ENCODE results near the gene PPP4R2.
"Not testable (repeated sequence)": the region's sequence is repeated elsewhere in the genome, so short reads cannot be mapped to it uniquely, and the experiment has no call there.

The PPP4R2 gene

DNA sequence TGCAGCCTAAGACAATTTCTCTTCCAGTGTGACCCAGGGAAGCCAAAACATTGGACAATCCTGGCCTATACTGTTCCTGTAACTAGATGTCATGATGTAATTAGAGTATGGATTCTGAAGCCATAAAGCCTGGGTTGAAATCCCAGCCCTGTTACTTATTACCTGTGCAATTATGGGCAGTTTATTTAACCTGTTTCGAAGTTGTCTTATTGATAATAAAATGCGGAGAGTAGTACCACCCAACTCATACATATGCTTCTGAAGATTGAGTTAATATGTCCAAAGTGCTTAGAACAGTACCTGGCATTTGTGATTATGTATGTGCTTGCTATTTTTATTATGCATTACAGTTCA is 30.1 kb downstream of the PPP4R2 start:
- DNase-seq, result no peak

DNA sequence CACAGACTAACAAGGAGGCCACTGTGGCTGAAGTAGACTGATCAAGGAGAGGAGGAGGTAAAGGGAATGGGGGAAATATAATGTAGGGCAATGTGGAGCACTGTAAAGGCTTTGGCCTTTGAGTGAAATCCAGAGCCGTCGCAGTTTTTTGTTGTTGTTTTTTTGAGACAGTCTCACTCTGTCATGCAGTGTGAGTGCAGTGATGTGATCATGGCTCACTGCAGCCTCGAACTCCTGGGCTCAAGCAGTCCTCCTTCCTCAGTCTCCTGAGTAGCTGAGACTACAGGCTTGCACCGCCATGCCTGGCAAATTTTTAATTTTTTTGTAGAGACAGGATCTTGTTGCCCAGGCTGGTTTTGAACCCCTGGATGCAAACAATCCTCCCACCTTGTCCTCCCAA is 32.2 kb downstream of the PPP4R2 start:
- no peak for DNase-seq

DNA sequence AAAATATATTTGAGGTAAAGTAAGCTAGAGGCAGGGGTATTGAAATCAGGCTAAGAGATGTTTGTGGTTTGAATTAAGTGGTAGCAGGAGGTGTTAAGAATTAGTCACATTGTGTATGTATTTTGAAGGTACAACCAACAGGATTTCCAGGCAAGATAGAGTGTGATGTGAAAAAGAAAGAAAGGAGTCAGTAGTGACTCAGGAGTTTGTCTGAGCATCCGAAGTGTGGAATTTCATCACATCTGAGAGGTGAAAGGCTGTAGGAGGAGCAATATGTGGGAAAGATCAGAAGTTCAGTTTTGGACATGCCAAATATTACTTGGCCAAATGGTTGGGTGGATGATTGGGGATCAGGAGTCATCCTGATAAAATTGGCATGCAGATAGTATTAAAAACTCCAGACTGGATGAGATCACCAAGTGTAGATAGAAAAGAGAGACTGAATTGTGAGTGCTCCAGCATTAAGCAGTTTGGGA is 32.7 kb downstream of the PPP4R2 start:
- no peak for DNase-seq

DNA sequence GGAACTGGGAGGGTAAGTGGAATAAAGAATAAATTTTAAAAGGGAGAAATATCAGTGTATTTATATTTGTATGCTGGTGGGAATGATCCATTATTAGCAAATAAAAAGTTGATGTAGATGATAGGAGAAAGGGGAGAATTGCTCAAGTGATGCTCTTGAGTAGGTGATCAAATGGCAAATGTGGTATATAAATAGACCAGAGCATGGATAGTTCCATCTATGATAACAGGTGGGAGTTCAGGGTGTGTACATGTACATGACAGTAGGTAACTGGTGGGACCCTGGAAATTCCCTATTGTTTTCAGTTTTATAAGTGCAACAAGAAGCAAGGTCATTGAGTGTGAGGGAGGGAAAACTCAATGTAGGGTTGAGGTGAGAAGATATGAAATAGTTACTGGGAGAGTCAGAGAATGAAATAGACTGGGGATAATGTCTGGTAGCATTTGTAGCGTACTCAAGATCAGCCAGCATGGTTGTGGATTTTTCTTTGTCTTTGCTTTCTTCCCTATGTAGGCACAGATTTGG is 33.5 kb downstream of the PPP4R2 start:
- no peak for DNase-seq

DNA sequence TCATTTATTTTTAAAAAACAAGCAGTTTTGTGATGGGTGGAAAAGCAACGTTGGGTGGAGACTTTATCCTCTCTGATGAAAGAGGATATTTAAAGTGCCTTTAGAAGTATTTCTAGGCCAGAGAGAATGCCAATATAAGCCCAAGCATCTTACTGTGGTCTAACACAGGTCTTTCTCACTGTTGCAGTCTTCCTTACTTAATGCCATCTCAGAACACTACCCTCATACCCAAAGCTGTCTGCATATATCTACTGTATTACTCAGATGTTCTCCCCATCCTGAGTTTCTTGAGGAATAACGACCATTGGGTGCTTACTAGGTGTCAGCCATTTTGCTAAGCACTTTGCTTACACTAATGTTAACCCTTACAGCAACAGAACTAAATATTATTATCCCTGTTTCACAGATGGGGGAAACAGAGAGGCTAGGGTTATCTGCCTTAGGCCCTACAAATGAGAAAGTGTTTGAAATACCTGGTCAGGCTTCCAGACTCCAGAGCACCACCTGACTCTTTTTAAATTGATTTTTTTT is 35.0 kb downstream of the PPP4R2 start:
- no peak for DNase-seq

DNA sequence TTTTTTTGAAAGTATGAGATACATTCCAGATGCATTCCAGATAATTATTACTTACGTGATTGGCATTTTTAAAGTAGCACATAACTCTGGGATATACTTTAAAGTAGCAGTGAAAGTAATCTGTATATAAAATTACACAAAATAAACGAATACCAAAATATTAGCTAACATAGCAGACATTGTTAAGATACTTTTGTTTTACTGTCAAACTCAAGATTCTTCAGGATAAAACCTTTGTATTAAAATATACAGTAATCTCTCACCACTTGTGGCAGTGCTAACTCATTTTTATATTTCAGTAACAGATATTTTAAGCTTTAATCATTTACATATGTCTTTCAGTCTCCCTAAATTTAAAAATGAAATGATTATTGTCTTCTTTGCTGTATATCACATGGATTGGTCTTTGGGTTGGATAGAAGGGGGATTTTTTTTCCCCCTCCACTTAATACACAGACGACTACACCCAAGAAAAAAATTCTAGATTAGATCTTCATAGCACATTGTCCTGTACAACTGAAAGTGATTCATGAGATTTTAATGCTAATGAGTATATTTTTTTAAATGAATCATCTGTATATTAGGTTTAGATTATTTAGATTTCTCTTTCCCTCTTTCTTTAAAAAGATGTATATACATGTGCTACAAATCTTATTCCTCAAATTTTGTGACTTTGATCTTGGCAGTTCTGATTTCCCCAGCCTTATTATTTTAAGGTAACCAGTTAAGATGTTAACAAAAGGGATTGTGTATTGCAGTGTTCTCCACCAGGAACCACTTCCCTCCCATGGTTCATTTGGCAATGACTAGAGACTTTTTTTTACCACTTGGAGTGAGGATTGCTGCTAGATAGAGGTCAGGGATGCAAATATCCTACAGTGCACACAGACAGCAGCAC is 40.3 kb downstream of the PPP4R2 start:
- no peak for DNase-seq

DNA sequence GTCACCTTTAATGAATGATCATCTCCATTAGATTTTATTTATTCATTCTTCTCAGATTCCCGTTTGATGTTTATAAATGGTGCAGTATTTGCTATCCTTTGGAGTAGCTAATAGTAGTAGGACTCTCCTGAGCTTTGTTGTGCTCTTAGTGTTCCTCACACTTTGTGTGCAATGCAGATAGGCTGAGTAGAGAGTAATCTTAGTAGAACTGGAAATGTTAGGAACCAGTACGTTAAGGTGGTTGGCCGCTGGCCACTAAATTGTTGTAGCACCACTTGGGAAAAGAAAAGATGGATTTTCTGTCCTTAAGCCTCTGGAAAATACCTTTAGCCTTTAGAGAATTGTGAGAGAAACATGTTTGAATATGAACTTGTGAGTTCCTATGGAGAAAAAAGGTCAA is 44.9 kb downstream of the PPP4R2 start:
- DNase-seq, result no peak

DNA sequence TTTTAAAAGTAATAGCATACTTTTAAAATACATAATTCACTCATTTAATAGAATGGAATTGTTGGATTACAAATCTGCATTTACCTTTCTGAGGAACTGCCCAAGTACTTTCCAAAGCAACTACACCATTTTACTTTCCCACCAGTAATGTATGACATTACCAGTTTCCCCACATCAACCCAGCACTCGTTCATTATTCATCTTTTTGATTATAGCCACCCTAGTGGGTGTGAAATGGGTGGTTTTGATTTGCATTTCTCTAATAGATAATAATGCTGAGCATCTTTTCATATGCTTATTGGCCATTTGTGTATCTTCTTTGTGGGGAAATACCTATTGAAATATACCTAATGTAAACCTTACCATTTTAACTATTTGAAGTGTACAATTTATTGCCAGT is 46.8 kb downstream of the PPP4R2 start:
- DNase-seq, result no peak

DNA sequence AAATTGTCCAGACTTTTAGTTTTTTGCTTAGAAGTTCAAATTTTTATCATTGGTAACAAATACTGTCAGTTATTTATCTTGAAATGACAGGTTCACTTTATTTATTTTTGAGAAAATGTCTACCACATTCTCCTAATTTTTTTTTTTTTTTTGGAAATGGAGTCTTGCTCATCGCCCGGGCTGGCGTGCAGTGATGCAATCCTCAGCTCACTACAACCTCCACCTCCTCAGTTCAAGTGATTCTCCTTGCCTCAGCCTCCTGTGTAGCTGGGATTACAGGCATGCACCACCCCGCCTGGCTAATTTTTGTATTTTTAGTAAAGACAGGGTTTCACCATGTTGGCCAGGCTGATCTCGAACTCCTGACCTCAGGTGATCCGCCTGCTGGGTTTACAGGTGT is 48.8 kb downstream of the PPP4R2 start:
- no peak for DNase-seq

DNA sequence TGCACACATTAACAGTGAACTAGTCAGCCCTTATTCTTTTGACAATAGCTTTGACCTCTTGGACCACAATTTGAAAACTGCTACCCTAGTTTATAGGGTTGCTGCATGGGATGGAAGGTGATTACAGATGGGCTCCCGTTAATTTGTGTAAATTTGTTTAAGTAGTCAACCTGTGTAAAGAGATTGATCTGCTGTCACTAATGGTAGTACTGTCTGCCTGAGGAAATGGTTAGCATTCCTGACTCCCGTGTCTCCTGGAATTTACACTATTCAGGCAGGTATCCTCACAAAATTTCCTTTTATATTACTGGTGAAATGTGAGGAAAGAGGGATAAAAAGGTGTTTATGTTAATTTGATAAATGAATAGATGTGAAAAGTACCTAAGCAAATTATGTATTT is 49.6 kb downstream of the PPP4R2 start:
- DNase-seq, result no peak

DNA sequence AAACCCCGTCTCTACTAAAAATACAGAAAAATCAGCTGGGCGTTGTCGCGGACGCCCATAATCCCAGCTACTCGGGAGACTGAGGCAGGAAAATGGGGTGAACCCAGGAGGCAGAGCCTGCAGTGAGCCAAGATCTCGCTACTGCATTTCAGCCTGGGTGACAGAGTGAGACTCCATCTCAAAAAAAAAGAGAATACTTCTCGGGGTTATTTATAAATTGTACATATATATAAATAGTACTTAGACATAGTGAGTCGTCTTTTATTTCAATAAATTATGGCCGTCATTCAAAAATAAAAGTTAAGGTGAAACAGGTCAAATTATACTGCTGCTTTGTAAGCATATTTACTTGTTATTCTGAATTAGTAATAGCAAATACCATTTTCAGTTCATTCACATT is 52.7 kb downstream of the PPP4R2 start:
- DNase-seq, result no peak

DNA sequence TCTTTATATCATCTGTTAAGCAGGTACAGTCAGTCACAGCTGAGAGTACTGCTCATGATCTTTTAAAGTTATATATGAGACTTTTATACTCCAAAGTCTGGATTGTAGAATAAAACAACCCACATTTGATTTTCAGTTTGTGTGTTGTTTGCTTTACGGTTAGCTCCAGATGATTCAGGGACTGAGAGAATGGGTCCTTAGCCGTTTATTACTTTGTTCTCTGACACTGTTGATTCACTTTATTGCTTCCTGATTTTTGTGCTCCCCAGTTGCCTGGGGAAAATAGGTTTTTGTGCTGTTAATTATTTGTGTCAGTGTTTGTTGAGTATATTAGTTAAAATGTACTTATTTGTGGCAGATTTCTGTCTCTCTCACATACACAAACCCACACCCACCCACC is 56.2 kb downstream of the PPP4R2 start:
- DNase-seq, result no peak

DNA sequence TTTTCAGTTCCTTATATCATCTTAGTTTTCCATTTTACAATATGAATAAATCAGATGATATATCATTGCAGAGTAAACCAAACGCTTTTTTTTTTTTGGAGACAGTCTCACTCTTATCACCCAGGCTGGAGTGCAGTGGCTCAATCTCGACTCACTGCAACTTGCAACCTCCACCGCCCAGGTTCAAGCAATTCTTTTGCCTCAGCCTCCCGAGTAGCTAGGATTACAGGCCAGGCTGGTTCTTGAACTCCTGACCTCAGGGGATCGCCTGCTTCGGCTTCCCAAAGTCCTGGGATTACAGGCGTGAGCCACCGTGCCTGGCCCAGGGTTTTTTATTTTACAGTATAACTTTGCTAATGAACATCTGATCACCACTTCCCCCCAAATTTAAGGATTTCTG is 59.0 kb downstream of the PPP4R2 start:
- no peak for DNase-seq

DNA sequence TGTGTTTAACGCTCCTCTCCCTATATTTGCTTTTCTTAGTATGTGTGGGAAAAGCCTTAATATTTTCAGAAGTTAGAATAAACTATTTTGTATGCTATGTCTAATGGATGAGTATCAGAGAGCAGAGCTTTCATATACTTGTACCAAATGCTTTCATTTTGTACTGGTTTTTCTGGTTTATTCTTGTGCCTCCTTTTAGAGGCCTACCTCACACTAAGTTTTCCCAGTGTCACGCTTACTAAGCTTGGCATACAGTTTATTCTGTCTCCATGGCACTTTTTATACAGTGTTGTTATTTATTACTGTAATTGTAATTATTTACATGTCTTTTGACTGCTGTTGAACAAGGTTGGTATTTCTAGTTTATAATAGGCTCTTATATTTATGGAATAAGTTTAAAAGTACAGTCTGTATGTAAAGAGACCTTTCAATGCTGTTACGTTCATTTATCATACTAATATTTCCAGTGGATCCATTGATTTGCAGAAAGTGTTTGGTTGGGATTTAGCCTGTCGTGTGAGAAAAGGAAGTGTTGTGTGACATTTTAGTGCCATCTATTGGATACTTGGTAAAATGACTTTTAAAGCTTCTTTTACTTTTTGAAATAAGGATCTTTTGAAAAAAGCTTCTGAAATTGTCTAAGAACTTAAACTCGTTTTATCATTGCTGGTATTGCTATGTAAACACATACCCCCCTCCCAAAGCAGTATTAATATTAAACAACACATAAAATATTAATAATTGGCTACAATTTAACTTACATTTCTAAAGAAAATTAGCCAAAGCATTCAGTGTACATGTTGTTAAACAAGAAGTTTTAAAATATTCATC is 59.6 kb downstream of the PPP4R2 start:
- DNase-seq, result no peak

DNA sequence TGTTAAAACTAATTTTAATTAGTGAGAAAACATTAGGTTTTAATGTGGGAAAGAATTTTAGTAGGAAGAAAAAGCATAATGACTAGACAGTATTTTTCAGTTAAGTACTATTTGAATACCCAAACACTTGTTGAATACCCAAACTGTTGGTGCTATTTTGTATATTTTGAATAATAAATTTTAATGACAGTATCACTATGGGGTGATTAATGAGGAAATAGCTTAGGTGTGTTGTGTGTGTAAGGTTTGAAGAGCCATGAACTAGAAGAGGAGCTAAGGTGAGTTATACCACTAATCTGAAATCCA is 60.2 kb downstream of the PPP4R2 start:
- no peak for DNase-seq

DNA sequence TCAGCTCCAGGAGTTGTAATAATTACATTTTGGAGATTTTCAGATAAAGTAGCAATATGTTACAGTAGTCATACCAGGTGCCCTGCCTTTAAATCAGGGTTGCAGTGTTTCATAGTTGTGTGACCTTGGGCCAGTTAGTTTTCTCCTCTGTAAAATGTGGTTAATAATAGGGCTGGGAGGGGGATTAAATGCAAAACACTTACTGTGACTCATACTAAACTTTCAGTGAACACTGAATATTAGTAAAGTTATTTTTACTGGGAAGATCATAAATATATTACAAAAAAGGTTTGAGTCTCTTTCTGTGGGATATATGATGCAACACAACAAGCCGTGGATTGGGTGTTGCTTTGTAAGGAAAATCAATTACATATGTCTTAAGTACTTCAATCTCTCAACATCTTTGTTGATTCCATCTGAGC is 63.7 kb downstream of the PPP4R2 start:
- DNase-seq, result no peak

DNA sequence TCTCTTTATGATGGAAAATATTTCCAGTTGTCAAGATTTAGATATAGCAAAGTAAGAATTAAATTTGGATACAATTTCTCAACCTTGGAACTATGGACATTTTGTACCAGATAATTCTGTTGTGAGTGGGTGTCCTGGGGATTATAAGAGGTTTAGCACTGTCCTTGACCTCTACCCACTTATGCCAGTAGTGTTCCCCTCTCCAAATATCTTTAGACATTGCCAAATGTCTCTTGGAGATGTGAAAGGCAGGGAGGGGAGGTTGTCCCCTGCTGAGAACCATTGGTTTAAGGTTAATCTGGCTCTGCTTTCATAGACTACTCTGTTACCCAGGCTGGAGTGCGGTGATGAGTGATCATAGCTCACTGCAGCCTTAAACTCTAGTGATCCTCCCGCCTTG is 64.8 kb downstream of the PPP4R2 start, which contains the start of gene EBLN2:
EBLN2 (plus strand) TSS at position 244 of the 400 bp plus-strand sequence. CDS start 423 bp downstream, outside the sequence.
- no peak for DNase-seq

DNA sequence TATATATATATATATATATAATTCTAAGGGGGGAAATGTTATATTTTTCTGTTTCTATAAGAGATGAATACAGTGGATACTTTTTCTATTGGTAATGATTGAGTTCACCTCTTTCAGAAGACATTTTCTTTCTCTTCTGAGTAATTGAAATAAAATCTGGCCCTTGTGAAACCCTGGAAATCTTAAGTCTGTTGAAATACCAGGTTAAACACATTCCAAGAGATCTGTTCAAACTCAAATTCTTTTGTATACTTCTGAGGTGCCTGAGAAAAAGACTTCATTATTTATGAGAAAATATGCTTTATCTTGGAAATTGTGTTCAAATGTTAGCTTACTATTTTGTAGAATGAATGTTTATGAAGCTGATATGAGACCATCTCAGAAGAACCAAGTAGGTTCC is 69.6 kb downstream of the PPP4R2 start:
- DNase-seq, result not testable (repeated sequence)

DNA sequence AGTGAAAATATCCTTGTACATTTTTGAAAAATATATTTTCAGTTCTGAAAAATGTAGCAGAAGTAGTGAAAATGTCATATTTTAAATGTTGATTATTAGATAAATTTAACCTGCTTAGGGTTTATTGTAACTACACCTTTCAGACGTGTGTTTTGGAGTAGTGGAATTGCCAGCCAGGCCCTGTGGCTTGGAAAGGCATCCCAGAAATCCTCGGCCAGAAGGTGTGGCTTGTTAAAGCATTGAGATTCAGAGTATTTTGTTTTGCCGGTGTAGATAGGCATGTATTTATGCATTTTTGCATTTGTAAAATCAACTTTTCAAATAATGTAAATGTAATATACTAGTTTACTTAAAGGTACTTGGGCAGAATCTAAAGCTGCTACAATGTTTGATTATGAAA is 71.8 kb downstream of the PPP4R2 start:
- DNase-seq, result no peak

DNA sequence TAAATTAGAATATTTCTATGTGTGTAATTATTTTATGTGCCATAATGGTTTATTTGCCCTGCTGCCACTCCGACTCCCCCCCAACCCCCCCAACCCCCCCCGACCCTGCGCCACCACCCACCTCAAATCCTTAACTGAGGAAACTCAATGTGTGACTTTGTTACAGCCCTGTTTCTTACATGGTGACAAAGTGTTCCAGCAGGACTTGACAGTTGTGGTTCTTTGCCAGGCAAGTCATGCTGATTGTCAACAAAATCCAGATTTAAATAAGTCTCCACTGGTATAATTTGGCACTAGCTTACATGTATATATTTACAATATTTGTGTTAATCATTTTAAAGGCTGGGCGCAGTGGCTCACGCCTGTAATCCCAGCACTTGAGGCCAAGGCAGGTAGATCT is 72.6 kb downstream of the PPP4R2 start:
- no peak for DNase-seq

DNA sequence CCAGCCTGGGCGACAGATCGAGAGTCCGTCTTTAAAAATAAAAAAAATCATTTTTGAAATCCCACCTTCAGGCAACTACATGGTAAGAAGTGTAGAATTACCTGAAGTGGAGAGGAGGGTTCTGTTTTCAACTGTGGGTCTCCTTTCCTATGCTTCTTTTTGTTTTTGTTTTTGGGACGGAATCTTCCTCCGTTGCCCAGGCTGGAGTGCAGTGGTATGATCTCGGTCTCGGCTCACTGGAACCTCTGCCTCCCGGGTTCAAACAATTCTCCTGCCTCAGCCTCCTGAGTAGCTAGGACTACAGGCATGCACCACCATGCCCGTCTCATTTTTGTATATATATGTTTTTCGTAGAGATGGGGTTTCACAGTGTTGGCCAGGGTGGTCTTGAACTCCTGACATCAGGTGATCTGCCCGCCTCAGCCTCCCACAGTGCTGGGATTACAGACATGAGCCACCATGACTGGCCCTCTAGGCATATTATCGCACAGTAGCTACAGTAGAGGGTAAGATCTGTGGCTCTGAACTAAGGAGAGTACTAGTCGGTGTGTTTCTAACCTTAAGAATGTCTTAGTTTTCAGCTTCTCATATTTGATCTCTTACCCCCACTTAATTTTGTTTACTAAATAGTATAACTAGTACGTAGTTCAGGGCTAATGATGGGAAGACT is 73.3 kb downstream of the PPP4R2 start:
- DNase-seq, result no peak

DNA sequence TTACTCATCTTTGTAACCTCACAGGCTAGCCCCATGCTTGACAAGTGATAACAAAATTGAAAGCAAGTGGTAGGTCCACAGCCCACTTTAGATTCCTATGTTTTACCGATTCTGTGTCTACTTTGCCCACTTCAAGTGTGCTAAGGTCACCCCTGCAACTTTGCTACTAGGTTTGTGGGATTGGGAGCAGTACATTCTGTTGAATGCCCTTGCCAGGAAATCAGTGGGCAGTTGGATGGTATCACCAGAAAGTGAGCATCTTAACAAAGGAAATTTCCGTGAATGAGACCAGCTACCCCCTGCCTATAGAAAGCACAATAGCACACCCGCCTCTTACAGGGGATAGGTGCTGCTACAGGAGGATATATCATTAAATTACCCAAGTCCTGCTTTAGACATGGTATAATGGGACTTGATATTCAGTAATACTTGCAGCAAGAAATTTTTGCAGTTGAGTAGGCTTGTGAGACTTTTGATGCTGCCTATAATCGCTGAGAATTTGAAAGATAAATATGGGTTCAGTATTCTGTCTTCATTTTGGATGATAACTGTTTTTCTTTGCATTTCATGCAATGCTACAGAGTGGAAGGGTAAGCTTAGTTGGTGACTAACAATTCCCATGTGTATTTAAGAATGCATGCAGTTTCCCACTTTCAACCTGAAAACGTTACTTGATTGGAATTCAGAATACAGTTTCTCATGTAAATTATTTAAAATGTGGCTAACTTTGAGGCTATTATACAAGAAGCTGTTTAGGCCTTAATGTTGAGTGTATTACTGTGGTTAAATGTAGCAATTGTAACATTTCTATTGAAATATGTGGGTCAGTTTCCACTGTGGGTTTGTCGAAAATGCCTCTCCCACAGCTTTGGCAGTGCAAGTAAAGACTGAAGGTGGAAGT is 74.3 kb downstream of the PPP4R2 start:
- no peak for DNase-seq

All from activated effector memory CD4-positive, alpha-beta T cell treated with anti-CD3 and anti-CD28 coated beads, Interleukin-2, amount 50 U/mL, for 16 hours (primary cell).